Activated B cell treated with CpG ODN at 0.5 μM for 24 hours (primary cell): ENCODE data around the gene NPLOC4. TPM values are rescaled to one million over a fixed set of nuclear protein-coding genes. Genes with fewer than 3 reads are reported as not detected.

Experiments
- ATAC-seq: fragments of 200-7000 bp; cut with Tn5 transposase; one replicate; pipeline ENCODE4 v1.10.0; 2021; ENCODE audit warnings: low read depth, mild to moderate bottlenecking, moderate library complexity
- CTCF ChIA-PET: fragments of 350-600 bp; sonication (Branson Sonifier 250); formaldehyde crosslinking; loops from one replicate; lab custom pipeline; 2021; ENCODE audit warnings: antibody characterized with exemption; lab: Charles Lee
- POLR2A ChIA-PET: fragments of 350-600 bp; sonication (Branson Sonifier 250); formaldehyde crosslinking; loops from one replicate; lab custom pipeline; 2021; ENCODE audit warnings: antibody characterized with exemption; lab: Charles Lee
- DNase-seq: peaks from one replicate; pipeline ENCODE4 v3.0.0; 2022
- H3K27ac Mint-ChIP-seq: one replicate; pipeline ENCODE4 v1.8.0; 2020; ENCODE audit warnings: mixed read lengths
- H3K27me3 Mint-ChIP-seq: one replicate; pipeline ENCODE4 v1.8.0; 2021; ENCODE audit warnings: mixed read lengths
- H3K36me3 Mint-ChIP-seq: one replicate; pipeline ENCODE4 v1.8.0; 2021; ENCODE audit warnings: low read depth, mixed read lengths
- H3K4me1 Mint-ChIP-seq: one replicate; pipeline ENCODE4 v1.8.0; 2021; ENCODE audit warnings: mixed read lengths
- H3K4me3 Mint-ChIP-seq: one replicate; pipeline ENCODE4 v1.8.0; 2020; ENCODE audit warnings: mild to moderate bottlenecking, mixed read lengths
- H3K9me3 Mint-ChIP-seq: one replicate; pipeline ENCODE4 v1.8.0; 2020; ENCODE audit warnings: mixed read lengths
- CTCF ChIP-seq: fragments of 200-600 bp; IDR thresholded peaks from one replicate; pipeline ENCODE4 v1.8.0; 2022; ENCODE audit warnings: antibody characterized with exemption, mild to moderate bottlenecking
- intact Hi-C: fragments of 100-400 bp; cut with micrococcal nuclease; formaldehyde crosslinking; loops from one replicate; pipeline ENCODE4 v1.15.1; 2024
- total RNA-seq: library from RNA; stranded (reverse); gene quantifications from 2 replicates; pipeline ENCODE4 v1.2.3, GENCODE V29; 2022

The NPLOC4 gene
- total RNA-seq, 1 donor from 2014 or later, result 132 TPM

- Mint-ChIP-seq H3K4me3 (no peak overlapping the region), H3K9me3 (no peaks in the 10 kb centered on the region), H3K36me3 (peaks cover 72% of the 10 kb centered on the region), H3K4me1 (peaks cover 8% of the 10 kb centered on the region), H3K27ac (no peak overlapping the region), H3K27me3 (no peaks in the 10 kb centered on the region)
- TF ChIP-seq CTCF, result no peak
- intact Hi-C loops, result no loop called here
- POLR2A ChIA-PET, result interaction anchor here (0.6 kb wide), 1 partner anchor 12 kb away, joined by 5 read pairs; no protein-coding TSS in a partner anchor
- ATAC-seq (no peak), DNase-seq (no peak)
- CTCF ChIA-PET, result interaction anchor here (1.5 kb wide), 1 partner anchor 24 kb away, joined by 3 read pairs; no protein-coding TSS in a partner anchor
Observed at GRCh38 chr17:81576621-81577277, 60.2 kb downstream of the NPLOC4 start.

GRCh38 chr17:81575836-81576235 is 61.1 kb downstream of the NPLOC4 start:
- H3K4me1 Mint-ChIP-seq, result peaks cover 8% of the 10 kb centered on the region
- TF ChIP-seq CTCF, result no peak
- no peak for DNase-seq
- no peak overlapping the region for H3K4me3 Mint-ChIP-seq
- no peak for ATAC-seq
- H3K27ac Mint-ChIP-seq, result no peak overlapping the region
- H3K36me3 Mint-ChIP-seq, result peaks cover 76% of the 10 kb centered on the region
- ChIA-PET POLR2A (no interaction called here), CTCF (no interaction called here)
- H3K27me3 Mint-ChIP-seq, result no peaks in the 10 kb centered on the region
- H3K9me3 Mint-ChIP-seq, result no peaks in the 10 kb centered on the region
- intact Hi-C loops, result no loop called here

GRCh38 chr17:81574643-81574956 is 62.3 kb downstream of the NPLOC4 start:
- intact Hi-C loops, result no loop called here
- Mint-ChIP-seq H3K9me3 (no peaks in the 10 kb centered on the region), H3K4me1 (peaks cover 8% of the 10 kb centered on the region), H3K27ac (no peak overlapping the region), H3K27me3 (no peaks in the 10 kb centered on the region), H3K4me3 (no peak overlapping the region), H3K36me3 (peaks cover 77% of the 10 kb centered on the region)
- POLR2A ChIA-PET, result no interaction called here
- DNase-seq (no peak), ATAC-seq (no peak)
- CTCF ChIA-PET, result no interaction called here
- no peak for TF ChIP-seq CTCF

- POLR2A ChIA-PET, result no interaction called here
- Mint-ChIP-seq H3K36me3 (peaks cover 80% of the 10 kb centered on the region), H3K27me3 (no peaks in the 10 kb centered on the region), H3K4me1 (peaks cover 5% of the 10 kb centered on the region), H3K4me3 (no peak overlapping the region), H3K27ac (no peak overlapping the region), H3K9me3 (no peaks in the 10 kb centered on the region)
- no peak for TF ChIP-seq CTCF
- ATAC-seq, result no peak
- intact Hi-C loops, result no loop called here
- CTCF ChIA-PET, result no interaction called here
- DNase-seq, result no peak
Observed at GRCh38 chr17:81573794-81574642, 62.9 kb downstream of the NPLOC4 start.

GRCh38 chr17:81572563-81573168 is 64.2 kb downstream of the NPLOC4 start:
- Mint-ChIP-seq H3K9me3 (no peaks in the 10 kb centered on the region), H3K4me1 (no peaks in the 10 kb centered on the region), H3K36me3 (peaks cover 83% of the 10 kb centered on the region), H3K4me3 (no peak overlapping the region), H3K27ac (no peak overlapping the region), H3K27me3 (no peaks in the 10 kb centered on the region)
- ATAC-seq (no peak), DNase-seq (no peak)
- ChIA-PET POLR2A (no interaction called here), CTCF (no interaction called here)
- intact Hi-C loops, result no loop called here
- TF ChIP-seq CTCF, result no peak
